Measurements from ENCODE around the gene LRMDA.

Gene LRMDA

DNA sequence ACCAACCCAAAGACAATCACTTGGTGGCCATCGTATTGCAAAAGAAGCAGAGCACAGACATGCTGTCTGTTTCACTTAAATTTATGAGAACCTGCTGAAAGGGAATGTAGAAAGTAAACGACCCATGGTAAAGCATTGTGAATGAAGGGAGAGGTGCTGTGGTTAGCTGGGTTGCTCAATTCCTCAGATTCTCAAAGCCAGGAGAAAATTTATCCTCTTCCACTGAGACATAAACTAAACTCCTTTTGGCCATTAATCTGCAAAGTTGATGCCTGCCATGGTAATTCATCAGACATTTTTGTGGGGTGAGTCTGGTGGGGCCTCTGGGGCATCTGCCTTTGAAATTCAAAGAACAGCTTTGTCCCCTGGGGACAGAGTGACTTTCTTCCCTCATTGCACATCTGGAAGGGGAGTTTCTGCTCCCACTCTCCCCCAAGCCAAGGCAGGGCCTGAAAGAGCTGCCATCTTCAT, 951.0 kb downstream of the LRMDA start:
- Histone ChIP-seq H3K79me2 (ENCODE audit: insufficient read depth, low read depth) (no peaks in the 10 kb centered on the region), H3K36me3 (ENCODE audit: insufficient read depth) (no peaks in the 10 kb centered on the region), H3K27ac (no peak overlapping the region), H3K4me2 (no peak overlapping the region), H3K4me1 (ENCODE audit: low read depth, poor library complexity, severe bottlenecking) (no peaks in the 10 kb centered on the region), H3K4me3 (IDR thresholded peaks at IDR 0.05; ENCODE audit: insufficient read depth, low read depth, low read length) (no peak overlapping the region), H3K9ac (no peak overlapping the region), H2AFZ (ENCODE audit: low read depth) (no peak overlapping the region), H4K20me1 (ENCODE audit: insufficient read depth) (no peaks in the 10 kb centered on the region), H3K27me3 (ENCODE audit: insufficient read depth, low read depth) (no peaks in the 10 kb centered on the region)
- TF ChIP-seq, protein P1, sequence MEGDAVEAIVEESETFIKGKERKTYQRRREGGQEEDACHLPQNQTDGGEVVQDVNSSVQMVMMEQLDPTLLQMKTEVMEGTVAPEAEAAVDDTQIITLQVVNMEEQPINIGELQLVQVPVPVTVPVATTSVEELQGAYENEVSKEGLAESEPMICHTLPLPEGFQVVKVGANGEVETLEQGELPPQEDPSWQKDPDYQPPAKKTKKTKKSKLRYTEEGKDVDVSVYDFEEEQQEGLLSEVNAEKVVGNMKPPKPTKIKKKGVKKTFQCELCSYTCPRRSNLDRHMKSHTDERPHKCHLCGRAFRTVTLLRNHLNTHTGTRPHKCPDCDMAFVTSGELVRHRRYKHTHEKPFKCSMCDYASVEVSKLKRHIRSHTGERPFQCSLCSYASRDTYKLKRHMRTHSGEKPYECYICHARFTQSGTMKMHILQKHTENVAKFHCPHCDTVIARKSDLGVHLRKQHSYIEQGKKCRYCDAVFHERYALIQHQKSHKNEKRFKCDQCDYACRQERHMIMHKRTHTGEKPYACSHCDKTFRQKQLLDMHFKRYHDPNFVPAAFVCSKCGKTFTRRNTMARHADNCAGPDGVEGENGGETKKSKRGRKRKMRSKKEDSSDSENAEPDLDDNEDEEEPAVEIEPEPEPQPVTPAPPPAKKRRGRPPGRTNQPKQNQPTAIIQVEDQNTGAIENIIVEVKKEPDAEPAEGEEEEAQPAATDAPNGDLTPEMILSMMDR (conservative IDR thresholded peaks at IDR 0.05; ENCODE audit: low read depth, low read length): no peak

DNA sequence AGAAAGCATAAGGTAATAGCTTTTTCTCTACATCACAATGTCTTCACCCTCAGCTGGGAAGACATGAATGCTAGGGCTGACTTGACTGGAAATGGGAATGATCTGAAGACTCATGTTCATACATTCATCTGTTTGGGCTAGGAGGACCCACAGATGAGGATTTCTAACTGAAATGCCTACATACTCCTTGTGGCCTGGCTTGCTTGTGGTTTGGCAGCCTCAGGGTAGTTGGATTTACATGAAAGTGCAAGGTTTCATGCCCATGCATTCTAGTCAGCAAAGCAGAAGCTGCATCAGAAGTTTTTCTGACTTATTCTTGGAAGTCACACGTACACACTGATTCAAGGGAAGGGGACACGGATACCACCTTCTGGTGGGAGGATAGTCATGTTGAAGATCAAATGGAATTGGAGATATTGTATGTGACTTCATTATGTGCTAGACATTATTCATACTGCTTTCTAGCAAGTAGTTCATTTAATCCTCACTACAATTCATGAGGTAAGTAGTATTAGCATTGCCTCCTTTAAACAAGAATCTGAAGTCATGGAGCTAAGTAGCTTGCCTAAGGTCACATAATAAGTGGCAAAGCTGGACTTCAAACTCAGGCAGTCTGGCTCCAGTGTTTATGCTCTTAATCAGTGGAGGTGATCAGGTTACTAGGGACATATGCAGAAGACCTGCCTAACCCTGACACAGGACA, 957.0 kb downstream of the LRMDA start:
- no peaks in the 10 kb centered on the region for H3K4me1 ChIP-seq (ENCODE audit: low read depth, poor library complexity, severe bottlenecking)
- no peaks in the 10 kb centered on the region for H3K36me3 ChIP-seq (ENCODE audit: insufficient read depth)
- no peak overlapping the region for H3K9ac ChIP-seq
- H3K79me2 ChIP-seq (ENCODE audit: insufficient read depth, low read depth): no peaks in the 10 kb centered on the region
- no peak overlapping the region for H3K27ac ChIP-seq
- no peaks in the 10 kb centered on the region for H4K20me1 ChIP-seq (ENCODE audit: insufficient read depth)
- H3K27me3 ChIP-seq (ENCODE audit: insufficient read depth, low read depth): no peaks in the 10 kb centered on the region
- no peak overlapping the region for H2AFZ ChIP-seq (ENCODE audit: low read depth)
- no peak overlapping the region for H3K4me3 ChIP-seq (IDR thresholded peaks at IDR 0.05; ENCODE audit: insufficient read depth, low read depth, low read length)
- TF ChIP-seq, protein P1 (conservative IDR thresholded peaks at IDR 0.05; ENCODE audit: low read depth, low read length): no peak
- no peak overlapping the region for H3K4me2 ChIP-seq

DNA sequence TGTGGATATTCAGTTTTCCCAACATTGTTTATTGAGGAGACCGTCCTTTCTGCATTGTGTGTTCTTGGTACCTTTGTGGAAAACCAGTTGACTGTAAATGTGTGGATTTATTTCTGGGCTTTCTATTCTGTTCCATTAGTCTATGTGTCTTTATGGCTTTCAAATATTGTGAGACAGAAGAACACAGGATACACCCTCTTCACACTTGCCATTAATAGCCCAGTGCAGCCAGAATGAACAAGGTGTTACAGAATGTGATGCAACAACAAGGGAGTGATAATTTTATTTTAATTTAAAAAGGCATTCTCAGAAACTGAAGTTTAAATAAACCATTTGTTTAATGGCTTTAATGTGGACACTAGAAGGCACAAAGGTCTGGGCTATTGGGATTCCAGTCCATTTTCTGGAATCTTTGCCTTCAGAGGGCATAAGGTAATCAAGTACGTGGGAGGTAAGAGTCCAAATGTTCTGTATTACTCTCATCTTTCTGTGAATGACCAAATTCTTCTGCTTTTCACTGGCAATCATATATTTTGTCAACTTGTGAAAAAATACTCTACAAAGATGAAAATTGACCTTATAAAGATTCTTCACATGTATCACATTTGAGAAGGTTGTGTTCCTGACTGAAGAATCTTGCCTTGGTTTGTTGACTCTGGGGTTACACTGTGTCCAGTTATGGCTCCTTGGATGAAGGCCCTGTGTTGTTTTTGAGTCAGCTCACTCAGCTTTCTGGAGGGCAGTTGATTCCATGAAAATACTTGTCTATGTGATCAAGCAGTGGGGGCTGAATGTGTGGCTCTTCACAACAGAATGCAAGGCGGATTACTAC, 962.7 kb downstream of the LRMDA start:
- Histone ChIP-seq H2AFZ (ENCODE audit: low read depth) (no peak overlapping the region), H3K9ac (no peak overlapping the region), H3K27me3 (ENCODE audit: insufficient read depth, low read depth) (no peaks in the 10 kb centered on the region), H3K4me3 (IDR thresholded peaks at IDR 0.05; ENCODE audit: insufficient read depth, low read depth, low read length) (no peak overlapping the region), H3K36me3 (ENCODE audit: insufficient read depth) (no peaks in the 10 kb centered on the region), H3K4me2 (no peak overlapping the region), H3K79me2 (ENCODE audit: insufficient read depth, low read depth) (no peaks in the 10 kb centered on the region), H4K20me1 (ENCODE audit: insufficient read depth) (no peaks in the 10 kb centered on the region), H3K4me1 (ENCODE audit: low read depth, poor library complexity, severe bottlenecking) (no peaks in the 10 kb centered on the region), H3K27ac (no peak overlapping the region)
- TF ChIP-seq, protein P1 (conservative IDR thresholded peaks at IDR 0.05; ENCODE audit: low read depth, low read length): no peak

DNA sequence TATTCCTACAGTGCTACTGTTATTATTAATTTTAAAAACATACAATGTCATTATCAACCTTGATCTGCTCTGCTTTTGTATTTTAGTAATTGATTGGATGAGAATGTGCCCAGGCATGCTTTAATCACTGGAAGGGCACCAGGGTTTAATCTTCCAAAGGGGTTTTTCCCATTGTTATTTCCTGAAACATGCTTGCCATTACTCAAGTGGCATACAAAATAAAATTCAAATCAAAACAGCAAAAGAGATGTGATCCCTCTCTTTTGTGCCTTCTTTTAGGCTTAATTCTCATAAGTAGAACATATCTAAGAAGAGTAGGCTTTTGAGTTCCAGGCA, 963.3 kb downstream of the LRMDA start:
- H3K79me2 ChIP-seq (ENCODE audit: insufficient read depth, low read depth): no peaks in the 10 kb centered on the region

More for the DNA sequence above, 963.3 kb downstream of the LRMDA start:
- H3K36me3 ChIP-seq (ENCODE audit: insufficient read depth): no peaks in the 10 kb centered on the region
- no peaks in the 10 kb centered on the region for H4K20me1 ChIP-seq (ENCODE audit: insufficient read depth)
- H3K4me2 ChIP-seq: no peak overlapping the region
- no peak overlapping the region for H3K9ac ChIP-seq
- H3K27ac ChIP-seq: no peak overlapping the region
- no peak overlapping the region for H2AFZ ChIP-seq (ENCODE audit: low read depth)
- no peak overlapping the region for H3K4me3 ChIP-seq (IDR thresholded peaks at IDR 0.05; ENCODE audit: insufficient read depth, low read depth, low read length)
- TF ChIP-seq, protein P1 (conservative IDR thresholded peaks at IDR 0.05; ENCODE audit: low read depth, low read length): no peak
- no peaks in the 10 kb centered on the region for H3K4me1 ChIP-seq (ENCODE audit: low read depth, poor library complexity, severe bottlenecking)
- no peaks in the 10 kb centered on the region for H3K27me3 ChIP-seq (ENCODE audit: insufficient read depth, low read depth)
